Mucosa of rectum (tissue), 2 donors: ENCODE data around the gene VOPP1.
A peak's percentile ranks its signal among the peaks of the same experiment; 100 is the strongest.
"Not testable (repeated sequence)": the region's sequence is repeated elsewhere in the genome, so short reads cannot be mapped to it uniquely, and the experiment has no call there.

Source experiments
- H3K27ac ChIP-seq, 2 donors: one replicate each; pipeline ENCODE4 v1.7.0; 2013; ENCODE audit warnings: inconsistent platforms in 2 of 2, low read depth in 2 of 2, low read length in 2 of 2
- H3K27me3 ChIP-seq, 2 donors: one replicate each; pipeline ENCODE4 v1.7.0; 2013; ENCODE audit warnings: low read length in 2 of 2; ENCODE audit not compliant: control insufficient read depth in 2 of 2, insufficient read depth in 2 of 2
- H3K36me3 ChIP-seq, 2 donors: one replicate each; pipeline ENCODE4 v1.7.0; 2013; ENCODE audit warnings: low read length in 2 of 2; ENCODE audit not compliant: control insufficient read depth in 2 of 2, insufficient read depth in 2 of 2
- H3K4me1 ChIP-seq, 2 donors: one replicate each; pipeline ENCODE4 v1.7.0; 2013; ENCODE audit warnings: low read length in 2 of 2, mild to moderate bottlenecking in 1 of 2; ENCODE audit not compliant: control insufficient read depth in 2 of 2, insufficient read depth in 2 of 2
- H3K4me3 ChIP-seq, 2 donors: one replicate each; pipeline ENCODE4 v1.7.0; 2013; ENCODE audit warnings: low read length in 2 of 2
- H3K9ac ChIP-seq, 2 donors: one replicate each; pipeline ENCODE4 v1.7.0; 2013; ENCODE audit warnings: low read length in 2 of 2, low read depth in 1 of 2, mild to moderate bottlenecking in 1 of 2
- H3K9me3 ChIP-seq, 2 donors: one replicate each; pipeline ENCODE4 v1.7.0; 2013; ENCODE audit warnings: low read length in 2 of 2; ENCODE audit not compliant: control insufficient read depth in 2 of 2
- donor health status: healthy.
- donor health status: Normal muscosa, but diverticular disease.

VOPP1 gene

DNA sequence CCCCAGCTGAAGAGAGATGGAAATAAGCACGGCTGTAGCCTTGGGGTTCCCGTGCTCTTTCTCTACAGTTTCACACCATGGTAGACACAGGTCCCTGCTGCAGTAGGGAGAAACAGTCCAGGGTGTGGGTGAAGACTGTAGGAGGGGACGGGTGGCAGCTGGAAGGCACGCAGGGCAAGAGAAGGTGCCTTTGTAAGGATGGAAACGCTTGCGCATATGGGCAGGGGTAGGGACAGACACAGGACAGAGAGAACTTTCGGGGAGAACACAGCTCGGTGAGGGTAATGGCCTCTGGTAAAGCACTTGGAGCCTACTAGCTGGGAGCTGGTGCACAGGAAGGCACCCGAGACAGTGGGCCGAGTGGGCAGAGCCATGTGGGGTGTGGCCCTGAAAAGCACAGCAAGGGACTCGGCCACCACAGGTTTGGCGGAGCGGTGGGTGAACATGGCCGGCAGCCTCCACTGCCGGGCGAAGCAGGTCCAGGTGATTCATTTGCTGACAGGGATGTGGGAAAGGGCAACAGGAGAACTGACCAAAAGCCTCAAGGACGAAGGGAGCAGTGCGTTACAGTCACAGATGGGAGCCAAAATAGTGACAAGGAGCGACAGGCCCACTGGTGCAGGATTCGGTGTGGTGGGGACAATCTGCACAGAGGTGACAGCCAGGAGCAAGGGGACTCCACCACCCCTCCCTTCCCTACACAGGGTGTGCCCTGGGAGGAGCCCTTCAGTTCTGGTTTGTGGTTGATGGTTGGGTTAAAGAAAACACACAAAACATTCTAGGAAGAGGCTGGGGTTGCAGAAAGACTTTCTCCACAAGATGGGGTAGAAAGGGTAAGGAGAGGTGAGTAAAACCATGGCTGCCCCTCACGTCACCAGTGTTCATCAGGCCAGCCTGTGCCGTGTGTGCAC is 97.1 kb downstream of the VOPP1 start:
- Histone ChIP-seq H3K4me1 (no peaks in the 10 kb centered on the region), H3K27ac (no peak overlapping the region), H3K27me3 (no peaks in the 10 kb centered on the region), H3K9ac (no peak overlapping the region), H3K36me3 (peaks cover 12 to 19% of the 10 kb centered on the region in 2 donors), H3K9me3 (no peaks in the 10 kb centered on the region), H3K4me3 (no peak overlapping the region)

DNA sequence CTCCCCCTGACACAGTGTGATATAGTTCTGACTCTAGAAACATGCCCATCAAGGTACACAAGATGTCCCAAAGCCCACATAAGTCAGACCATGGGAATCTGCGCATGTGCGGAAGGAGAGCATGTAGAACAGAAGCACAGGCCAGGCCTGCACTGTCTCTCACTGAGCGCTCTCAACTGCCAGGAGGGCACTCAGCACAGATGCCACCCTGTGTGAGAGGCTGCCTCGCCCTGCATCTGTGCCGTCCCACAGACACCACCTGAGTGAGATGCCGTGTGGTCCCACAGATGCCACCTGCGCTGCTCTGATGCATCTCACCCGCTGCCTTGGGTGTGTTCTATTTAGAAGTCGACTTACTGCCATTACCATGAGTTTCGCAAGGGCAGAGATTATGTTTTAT is 98.4 kb downstream of the VOPP1 start:
- no peak overlapping the region for H3K27ac ChIP-seq
- H3K9ac ChIP-seq = no peak overlapping the region
- H3K4me1 ChIP-seq = no peaks in the 10 kb centered on the region
- peaks cover 12 to 19% of the 10 kb centered on the region in 2 donors for H3K36me3 ChIP-seq
- no peak overlapping the region for H3K4me3 ChIP-seq
- H3K27me3 ChIP-seq = no peaks in the 10 kb centered on the region
- H3K9me3 ChIP-seq = no peaks in the 10 kb centered on the region

DNA sequence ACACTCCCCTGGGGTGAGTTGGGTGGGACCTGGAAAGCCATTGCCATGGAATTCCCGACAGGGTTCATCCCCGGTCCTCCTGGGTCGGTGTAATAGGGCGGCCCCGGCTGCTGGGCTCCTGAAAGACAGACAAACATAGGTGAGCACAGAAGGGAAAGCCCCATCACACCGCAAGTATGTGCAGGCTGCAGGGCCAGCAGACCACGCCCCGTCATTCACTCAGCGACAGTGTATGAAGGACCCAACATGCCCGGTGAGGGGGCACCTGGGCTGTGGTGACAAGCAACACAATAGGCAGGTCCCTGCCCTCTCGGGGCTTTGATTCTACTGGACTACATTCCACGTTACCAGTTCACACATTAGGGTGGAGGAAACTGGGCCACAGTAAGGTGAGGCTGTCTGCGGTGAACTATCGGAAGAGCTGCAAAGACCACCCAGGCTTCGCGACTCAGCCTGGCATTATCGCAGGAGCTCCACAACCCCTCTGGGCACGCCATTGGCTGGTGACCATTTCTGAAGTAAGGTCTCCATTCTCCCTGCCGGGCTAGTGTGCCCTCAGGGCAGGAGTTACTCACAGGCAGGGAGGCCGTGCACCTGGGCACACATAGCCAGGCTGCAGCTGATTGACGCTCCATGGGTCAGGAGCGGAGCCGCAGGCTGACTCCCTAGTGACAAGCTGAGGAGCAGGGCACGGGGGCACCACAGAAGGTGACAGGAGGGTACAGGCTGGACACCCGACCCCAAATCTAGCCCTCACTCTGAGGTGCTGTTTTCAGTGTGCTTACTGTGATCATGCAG is 99.2 kb downstream of the VOPP1 start:
- no peaks in the 10 kb centered on the region for H3K27me3 ChIP-seq
- H3K9ac ChIP-seq = no peak overlapping the region
- H3K4me1 ChIP-seq = no peaks in the 10 kb centered on the region
- peaks cover 12 to 21% of the 10 kb centered on the region in 2 donors for H3K36me3 ChIP-seq
- H3K9me3 ChIP-seq = no peaks in the 10 kb centered on the region
- no peak overlapping the region for H3K27ac ChIP-seq
- H3K4me3 ChIP-seq = no peak overlapping the region

DNA sequence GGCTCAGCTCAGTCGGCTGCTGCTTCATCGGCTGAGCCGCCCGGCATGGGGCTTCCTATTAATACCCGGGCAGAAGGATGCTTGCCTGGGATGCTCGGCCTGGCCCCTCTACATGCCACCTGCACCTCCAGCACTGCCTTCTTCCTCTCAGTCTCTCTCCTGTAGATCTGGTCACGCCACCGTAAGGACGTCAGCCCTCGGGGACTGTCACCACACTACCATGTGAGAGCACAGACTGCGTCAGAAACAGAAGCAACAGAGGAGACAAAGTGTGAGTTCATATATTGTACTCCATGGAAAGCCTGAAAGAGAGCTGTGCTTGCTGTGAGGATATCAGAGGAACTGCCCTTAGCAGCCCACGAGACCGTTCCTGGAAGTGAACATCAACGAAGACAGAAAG is 99.9 kb downstream of the VOPP1 start:
- not testable (repeated sequence) for H3K9me3 ChIP-seq, H3K27ac ChIP-seq, H3K9ac ChIP-seq, H3K27me3 ChIP-seq, H3K4me1 ChIP-seq, H3K4me3 ChIP-seq
- peaks cover 11 to 21% of the 10 kb centered on the region in 2 donors for H3K36me3 ChIP-seq

DNA sequence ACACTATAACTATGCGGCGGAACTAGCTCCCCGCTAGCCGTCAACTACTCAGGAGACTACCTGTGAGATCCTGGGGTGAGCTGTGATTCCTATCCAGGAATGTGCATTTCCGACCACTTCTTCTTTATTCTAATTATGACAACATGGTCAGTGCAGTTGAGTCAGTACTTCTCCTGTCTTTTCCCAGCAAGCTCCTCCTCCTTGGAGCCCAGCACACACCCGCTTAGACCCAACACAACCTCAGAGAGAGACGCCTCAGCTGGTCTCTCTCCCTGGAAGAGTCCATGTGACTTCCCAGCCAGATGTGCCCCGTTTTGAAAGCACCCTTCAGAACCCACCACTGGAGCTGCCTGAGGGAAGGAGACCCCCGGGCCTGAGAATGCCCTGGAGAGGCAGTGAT is 100.7 kb downstream of the VOPP1 start:
- H3K4me3 ChIP-seq, H3K9ac ChIP-seq, H3K4me1 ChIP-seq, H3K27me3 ChIP-seq, H3K9me3 ChIP-seq, H3K27ac ChIP-seq: not testable (repeated sequence)
- H3K36me3 ChIP-seq = peaks cover 3 to 21% of the 10 kb centered on the region in 2 donors

DNA sequence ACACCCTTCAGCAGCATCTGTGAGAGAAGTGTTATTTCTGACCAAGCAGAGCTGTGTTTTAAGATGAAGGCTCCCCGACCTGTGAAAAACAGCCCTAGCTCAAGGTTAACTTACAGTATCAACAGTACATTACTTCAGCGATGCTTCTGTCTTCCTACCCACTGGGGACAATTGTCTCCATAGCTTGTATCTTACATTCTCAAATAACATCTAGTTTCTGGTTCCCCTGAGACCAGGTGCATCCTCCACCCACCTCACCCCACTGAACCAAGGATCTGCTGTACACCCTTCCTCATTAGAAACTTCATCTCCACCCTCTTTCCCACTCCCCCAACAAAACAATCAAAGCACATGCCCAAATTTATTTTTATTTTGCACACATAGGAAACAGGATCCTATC is 102.0 kb downstream of the VOPP1 start:
- no peak overlapping the region for H3K4me3 ChIP-seq
- H3K27ac ChIP-seq = no peak overlapping the region
- H3K36me3 ChIP-seq = peaks cover 9 to 21% of the 10 kb centered on the region in 2 donors
- H3K27me3 ChIP-seq = no peaks in the 10 kb centered on the region
- H3K4me1 ChIP-seq = no peaks in the 10 kb centered on the region
- H3K9ac ChIP-seq = no peak overlapping the region
- H3K9me3 ChIP-seq = no peaks in the 10 kb centered on the region

DNA sequence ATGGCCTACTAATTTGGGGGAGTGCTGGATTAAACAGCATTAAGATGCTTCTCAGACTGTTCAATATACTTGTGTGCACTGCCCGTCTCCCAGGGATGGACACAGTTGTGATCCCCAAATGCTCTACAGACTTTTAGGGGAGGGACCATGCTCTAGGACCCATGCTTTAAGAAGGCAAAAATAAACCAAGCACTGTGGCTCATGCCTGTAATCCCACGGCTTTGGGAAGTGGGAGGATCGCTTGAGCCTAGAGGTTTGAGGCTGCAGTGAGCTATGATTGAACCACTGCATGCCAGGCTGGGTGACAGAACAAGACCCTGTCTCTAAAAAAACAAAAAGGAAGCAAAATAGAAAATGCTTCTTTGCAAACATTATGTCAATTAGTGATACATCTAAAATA is 102.6 kb downstream of the VOPP1 start:
- Histone ChIP-seq H3K27me3 (no peaks in the 10 kb centered on the region), H3K36me3 (peaks cover 14 to 21% of the 10 kb centered on the region in 2 donors), H3K4me1 (no peaks in the 10 kb centered on the region), H3K27ac (peak overlapping the region in 1 of 2 donors; percentile 11), H3K9ac (no peak overlapping the region), H3K4me3 (no peak overlapping the region), H3K9me3 (no peaks in the 10 kb centered on the region)

DNA sequence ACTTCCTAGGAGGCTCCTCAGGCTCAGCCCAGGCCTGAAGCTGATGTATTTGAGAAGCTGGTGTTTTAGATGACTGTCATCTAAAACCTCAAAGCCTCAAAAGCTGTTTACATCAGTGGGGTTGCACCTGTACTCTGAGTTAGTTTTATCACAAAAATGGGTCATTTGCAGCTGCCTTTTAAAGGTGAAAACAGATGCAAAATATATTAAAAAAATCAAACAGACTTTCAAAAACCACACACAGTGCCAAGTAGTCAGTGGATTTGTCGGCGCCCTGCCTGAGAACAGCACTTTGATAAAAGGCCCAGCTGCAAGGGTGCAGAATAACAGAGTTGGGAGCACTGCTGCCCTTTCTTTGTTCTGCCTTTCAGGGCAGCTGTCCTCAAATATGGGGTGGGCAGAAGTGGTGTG is 103.0 kb downstream of the VOPP1 start:
- no peak overlapping the region for H3K4me3 ChIP-seq
- peak overlapping the region in 1 of 2 donors; percentile 11 for H3K27ac ChIP-seq
- H3K9ac ChIP-seq = no peak overlapping the region
- H3K27me3 ChIP-seq = no peaks in the 10 kb centered on the region
- no peaks in the 10 kb centered on the region for H3K4me1 ChIP-seq
- peaks cover 17 to 24% of the 10 kb centered on the region in 2 donors for H3K36me3 ChIP-seq
- no peaks in the 10 kb centered on the region for H3K9me3 ChIP-seq

DNA sequence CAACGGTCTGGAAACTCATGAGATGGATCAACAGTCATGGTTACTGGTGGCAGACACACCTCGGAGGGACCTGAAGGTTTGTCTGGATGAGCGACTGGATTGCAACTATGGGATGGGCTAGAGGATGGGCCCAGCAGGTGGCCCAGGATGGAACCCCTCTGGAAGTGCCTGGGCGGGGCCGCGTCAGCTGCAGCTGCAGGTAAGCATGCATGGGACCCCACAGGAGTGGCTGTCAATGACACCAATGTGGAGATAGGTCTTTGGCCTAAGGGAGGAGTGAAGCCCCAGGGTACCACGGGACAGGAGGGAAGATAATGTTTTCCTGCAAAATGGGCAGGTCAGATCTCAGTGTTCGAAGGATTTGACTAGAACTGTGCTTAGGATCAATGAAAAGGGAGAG is 103.8 kb downstream of the VOPP1 start:
- Histone ChIP-seq H3K27me3 (no peaks in the 10 kb centered on the region), H3K9ac (no peak overlapping the region), H3K36me3 (peaks cover 20 to 30% of the 10 kb centered on the region in 2 donors), H3K4me1 (no peaks in the 10 kb centered on the region), H3K9me3 (no peaks in the 10 kb centered on the region), H3K27ac (peak overlapping the region in 1 of 2 donors; percentile 9), H3K4me3 (no peak overlapping the region)

DNA sequence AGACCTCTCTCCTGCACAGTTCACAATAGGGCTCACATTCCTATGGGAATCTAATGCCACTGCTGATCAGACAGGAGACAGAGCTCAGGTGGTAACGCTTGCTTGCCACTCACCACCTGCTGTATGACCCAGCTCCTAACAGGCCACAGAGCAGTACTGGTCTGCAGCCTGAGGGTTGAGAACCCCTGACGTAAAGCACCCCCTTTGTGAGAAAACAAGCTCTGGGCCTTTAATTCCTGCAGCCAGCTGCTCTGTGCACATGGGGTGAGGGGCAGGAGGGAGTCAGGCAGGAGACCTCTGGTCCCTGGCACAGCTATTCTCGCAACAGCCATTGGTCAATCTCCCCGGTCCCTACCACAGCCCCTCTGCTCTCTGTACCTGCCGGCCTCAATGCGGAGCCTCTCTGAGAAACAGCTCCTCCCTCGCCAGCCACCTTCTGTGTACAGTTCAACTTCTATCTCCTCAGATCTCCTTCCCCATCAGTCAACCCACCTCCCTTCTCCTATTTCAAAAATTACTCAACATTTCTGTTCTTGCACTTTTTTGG is 105.2 kb downstream of the VOPP1 start:
- Histone ChIP-seq H3K36me3 (peaks cover 20 to 24% of the 10 kb centered on the region in 2 donors), H3K27ac (no peak overlapping the region)

More for the DNA sequence above, 105.2 kb downstream of the VOPP1 start:
- Histone ChIP-seq H3K9ac (no peak overlapping the region), H3K4me3 (no peak overlapping the region), H3K27me3 (no peaks in the 10 kb centered on the region), H3K9me3 (no peaks in the 10 kb centered on the region), H3K4me1 (no peaks in the 10 kb centered on the region)
